GM12865 (cell line): ENCODE data around the gene MOSMO.

Experiments used
- DNase-seq: peaks from one replicate; pipeline ENCODE4 v3.0.0; 2010; ENCODE audit warnings: low read depth
- H3K4me3 ChIP-seq: 2 replicates; pipeline ENCODE4 v1.5.1; 2011; ENCODE audit warnings: mild to moderate bottlenecking, low read depth, low read length, control low read depth
- TF ChIP-seq, protein P1 (sequence below): IDR thresholded peaks from 2 replicates; pipeline ENCODE4 v1.5.1; 2011; ENCODE audit warnings: low read length, control low read depth, low read depth, inconsistent platforms; ENCODE audit not compliant: insufficient read depth; ENCODE audit errors: missing control alignments

The MOSMO gene

DNA sequence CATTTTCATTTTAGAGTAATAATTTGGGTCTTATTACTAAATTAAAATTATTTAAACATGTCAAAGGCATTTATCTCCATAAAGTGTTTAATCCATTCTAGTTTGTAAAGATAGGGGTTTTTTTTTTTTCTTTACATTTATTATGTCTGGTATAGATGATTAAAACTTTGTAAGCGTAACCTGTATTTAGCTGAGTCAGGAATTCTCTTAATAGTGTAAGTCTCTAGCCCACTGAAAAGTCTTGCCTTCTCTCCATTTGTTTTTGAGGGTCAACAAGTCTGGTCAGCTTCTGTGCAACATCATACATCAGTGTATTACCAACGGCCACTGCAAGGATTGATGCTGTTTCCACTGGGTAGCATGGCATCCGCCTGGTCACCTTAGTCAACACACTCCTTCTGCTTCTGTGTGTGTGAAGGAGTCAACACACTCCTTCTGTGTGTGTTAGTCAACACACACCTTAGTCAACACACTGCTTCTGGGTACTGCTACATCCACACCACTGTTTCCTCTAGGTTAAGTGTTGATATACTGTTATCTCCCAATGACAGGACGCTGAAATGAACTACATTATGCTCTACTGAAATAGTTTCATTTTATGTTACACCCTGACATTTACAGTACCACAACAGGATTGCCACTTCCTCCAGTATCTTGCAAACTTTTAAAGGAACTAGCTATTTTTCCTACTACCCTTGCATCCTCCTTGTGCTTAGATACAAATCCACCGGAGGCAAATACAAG lies 47.1 kb downstream of the MOSMO start:
- no peak overlapping the region for H3K4me3 ChIP-seq
- TF ChIP-seq, protein P1, sequence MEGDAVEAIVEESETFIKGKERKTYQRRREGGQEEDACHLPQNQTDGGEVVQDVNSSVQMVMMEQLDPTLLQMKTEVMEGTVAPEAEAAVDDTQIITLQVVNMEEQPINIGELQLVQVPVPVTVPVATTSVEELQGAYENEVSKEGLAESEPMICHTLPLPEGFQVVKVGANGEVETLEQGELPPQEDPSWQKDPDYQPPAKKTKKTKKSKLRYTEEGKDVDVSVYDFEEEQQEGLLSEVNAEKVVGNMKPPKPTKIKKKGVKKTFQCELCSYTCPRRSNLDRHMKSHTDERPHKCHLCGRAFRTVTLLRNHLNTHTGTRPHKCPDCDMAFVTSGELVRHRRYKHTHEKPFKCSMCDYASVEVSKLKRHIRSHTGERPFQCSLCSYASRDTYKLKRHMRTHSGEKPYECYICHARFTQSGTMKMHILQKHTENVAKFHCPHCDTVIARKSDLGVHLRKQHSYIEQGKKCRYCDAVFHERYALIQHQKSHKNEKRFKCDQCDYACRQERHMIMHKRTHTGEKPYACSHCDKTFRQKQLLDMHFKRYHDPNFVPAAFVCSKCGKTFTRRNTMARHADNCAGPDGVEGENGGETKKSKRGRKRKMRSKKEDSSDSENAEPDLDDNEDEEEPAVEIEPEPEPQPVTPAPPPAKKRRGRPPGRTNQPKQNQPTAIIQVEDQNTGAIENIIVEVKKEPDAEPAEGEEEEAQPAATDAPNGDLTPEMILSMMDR = no peak
- DNase-seq = no peak

- H3K4me3 ChIP-seq = no peak overlapping the region
- no peak for DNase-seq
- TF ChIP-seq, protein P1 = no peak
These were observed 48.0 kb downstream of the MOSMO start for GRCh38 chr16:22055881-22056280.

- no peak for DNase-seq
- no peak overlapping the region for H3K4me3 ChIP-seq
- TF ChIP-seq, protein P1 = no peak
These were observed 56.1 kb downstream of the MOSMO start for GRCh38 chr16:22063888-22064467.

DNA sequence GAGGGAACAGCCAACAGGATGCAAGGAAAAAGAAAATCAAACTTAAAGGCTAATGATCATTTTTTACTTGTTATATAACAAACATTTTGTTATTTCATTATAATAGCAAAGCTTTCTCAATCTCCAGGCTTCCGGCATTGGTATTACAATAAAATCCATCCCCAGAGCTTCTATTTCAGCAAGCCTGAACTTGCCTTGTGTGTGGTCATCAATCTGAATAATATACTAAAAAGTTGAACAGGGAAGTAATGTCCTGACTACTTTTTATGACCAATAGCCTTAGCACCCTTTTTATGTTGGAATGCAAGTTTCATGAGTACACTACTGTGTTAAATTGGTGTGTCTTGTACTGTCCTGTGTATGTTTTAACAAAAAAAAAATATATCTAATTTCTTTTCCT lies 57.3 kb downstream of the MOSMO start:
- no peak overlapping the region for H3K4me3 ChIP-seq
- no peak for DNase-seq
- TF ChIP-seq, protein P1 = no peak

- no peak for DNase-seq
- no peak overlapping the region for H3K4me3 ChIP-seq
- TF ChIP-seq, protein P1 = no peak
These were observed 62.7 kb downstream of the MOSMO start for GRCh38 chr16:22070361-22071330.

DNA sequence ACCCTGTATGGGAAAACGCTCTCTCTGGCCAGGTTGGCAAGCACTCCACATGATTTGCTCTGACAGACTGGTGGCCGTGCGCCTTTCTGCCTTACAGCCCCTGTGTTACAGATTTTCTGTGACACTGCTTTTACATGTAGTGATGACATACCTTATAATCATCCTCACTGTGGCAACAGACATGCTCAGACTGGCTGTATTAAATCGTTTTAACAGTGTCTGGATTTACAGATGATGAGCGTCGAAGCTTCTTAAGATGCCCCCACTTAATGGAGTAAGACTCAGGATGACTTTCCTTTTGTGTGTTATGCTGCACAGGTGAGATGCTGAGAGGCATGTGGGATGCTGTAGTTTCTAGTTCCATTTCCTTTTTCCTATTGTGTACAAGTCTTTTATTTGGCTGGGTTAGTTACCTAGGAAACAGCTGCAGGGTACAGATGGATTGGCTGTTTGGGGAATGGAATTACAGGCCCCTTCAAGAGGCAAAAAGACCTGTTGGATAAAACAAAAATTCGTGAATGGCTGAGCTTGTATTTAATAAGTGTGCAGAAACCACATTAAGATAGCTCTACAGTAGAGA lies 63.5 kb downstream of the MOSMO start:
- TF ChIP-seq, protein P1 = no peak
- DNase-seq = no peak
- H3K4me3 ChIP-seq = no peak overlapping the region
